ENCODE data around the gene PTPRE.

- TF ChIP-seq CTCF (IDR thresholded peaks at IDR 0.05; ENCODE audit: poor library complexity, severe bottlenecking) (no peak), RAD21 (conservative IDR thresholded peaks at IDR 0.05) (no peak), MXI1 (conservative IDR thresholded peaks at IDR 0.05; ENCODE audit: poor library complexity, severe bottlenecking) (no peak), TAF1 (IDR thresholded peaks at IDR 0.05; ENCODE audit: low read depth) (no peak), SMC3 (conservative IDR thresholded peaks at IDR 0.05; ENCODE audit: poor library complexity) (no peak)
Observed at GRCh38 chr10:127875449-127875765, 31.5 kb upstream of the PTPRE start.

Data from neural cell (in vitro differentiated cells).